ENCODE results near the gene CREB5.

DNA sequence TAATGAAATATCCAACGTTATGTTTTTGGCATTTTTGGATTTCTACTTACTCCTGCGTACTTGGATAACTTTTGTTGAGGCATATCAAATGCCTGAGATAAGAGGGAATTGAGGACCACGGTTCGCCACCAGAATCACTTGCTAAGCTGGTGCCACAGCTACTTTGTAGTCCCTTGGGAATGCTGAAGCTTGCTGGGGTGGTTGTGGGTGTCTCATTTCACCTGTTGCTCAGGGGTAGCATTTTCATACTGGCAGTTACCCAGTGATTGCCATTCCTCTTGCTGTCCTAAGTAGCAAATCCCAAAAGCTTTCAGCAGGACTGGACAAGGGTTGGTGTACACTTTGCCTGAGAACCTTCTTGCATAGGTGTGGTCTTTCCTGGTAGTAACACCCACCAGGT lies 75.2 kb downstream of the CREB5 start:
- no peak for TF ChIP-seq POLR2A (IDR thresholded peaks at IDR 0.05)
- TF ChIP-seq CTCF (IDR thresholded peaks at IDR 0.05): no peak
